ENCODE measurements around the gene ATG16L1.

Gene ATG16L1

DNA sequence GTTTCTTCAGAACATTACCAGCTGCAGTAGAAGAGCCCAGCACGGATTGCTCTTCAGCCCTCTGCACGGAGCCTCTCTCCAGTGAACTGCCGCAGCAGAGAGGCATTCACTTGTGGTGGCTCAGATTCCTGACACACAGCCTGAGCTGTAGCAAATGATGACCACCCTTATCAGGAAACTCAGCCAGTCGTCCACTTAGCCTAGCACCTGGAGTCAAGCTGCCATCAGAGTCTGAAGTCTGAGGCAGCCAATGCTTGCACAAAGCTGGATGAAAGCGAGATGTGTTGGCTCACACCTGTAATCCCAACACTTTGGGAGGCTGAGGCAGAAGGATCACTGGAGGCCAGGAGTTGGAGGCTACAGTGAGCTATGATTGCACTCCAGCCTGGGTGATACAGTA is 44.4 kb downstream of the ATG16L1 start:
- no peak for DNase-seq (ENCODE audit: low spot score)

DNA sequence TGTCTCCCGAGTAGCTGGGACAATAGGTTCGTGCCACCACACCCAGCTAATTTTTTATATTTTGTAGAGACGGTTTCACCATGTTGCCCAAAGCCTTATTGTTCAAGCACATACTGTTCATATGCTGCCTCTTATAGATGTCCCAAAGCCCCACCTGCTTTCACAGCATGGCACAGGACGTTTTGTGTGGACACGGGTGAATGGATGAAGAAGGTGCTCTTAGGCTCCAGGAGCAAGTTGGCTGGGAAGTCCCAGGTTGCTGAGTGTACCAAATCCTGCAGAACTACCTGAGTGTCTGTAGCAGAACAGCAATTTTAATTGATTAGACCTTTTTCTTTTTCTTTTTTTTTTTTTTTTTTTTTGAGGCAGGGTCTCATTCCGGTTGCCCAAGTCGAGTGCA is 45.6 kb downstream of the ATG16L1 start:
- no peak for DNase-seq (ENCODE audit: low spot score)

DNA sequence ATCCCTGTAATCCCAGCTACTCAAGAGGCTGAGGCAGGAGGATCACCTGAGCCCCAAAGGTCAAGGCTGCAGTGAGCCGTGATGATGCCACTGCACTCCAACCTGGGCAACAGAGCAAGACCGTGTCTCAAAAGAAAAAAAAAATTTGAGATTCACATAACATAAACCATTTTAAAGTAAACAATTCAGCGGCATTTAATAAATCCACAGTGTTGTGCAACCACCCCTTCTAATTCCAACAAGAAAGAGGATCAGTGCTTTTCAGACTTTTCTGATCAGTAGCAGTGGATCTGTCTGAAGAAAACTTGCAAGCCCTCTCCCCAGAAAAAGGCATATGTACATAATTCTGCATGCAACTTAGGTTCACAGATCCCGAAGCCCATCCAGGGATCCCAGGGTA is 48.9 kb downstream of the ATG16L1 start:
- DNase-seq (ENCODE audit: low spot score) = no peak

DNA sequence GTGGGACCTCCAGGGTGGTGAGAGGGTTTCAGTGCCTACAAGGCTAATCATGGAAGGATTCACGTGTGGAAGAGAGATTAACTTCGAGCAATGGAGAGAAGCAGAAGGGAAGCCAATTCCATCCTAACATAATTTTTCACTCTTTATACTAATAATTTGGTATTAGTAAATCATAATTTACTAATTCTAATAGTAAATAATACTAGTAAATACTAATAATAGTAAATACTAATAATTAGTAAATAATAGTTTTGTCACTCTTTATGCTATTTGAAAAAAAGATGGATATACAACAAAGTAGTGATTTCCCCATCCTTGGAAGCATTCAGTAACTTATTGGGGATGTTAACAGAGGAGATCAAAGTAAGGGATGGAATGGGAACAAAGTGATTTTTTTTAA is 49.8 kb downstream of the ATG16L1 start:
- DNase-seq (ENCODE audit: low spot score) = no peak

DNA sequence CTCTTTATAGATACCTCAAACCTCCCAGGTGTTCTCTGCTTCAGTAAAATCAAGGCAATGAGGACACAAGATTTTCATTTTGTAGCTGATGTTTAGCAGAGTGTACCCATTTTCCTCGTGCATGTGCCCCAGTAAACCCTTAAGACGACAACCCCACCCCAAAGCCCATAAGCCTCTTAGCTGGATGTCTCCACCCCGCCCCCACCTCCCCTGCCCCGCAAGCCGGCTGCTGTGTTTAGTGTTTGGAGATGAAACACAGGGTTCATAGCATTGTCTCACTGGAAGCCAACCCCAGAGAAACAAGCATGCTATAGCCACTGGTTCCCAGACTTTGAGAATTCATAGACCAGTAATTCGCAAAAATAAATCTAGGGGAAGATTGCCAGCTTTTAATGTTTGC is 50.3 kb downstream of the ATG16L1 start:
- DNase-seq (ENCODE audit: low spot score) = no peak

DNA sequence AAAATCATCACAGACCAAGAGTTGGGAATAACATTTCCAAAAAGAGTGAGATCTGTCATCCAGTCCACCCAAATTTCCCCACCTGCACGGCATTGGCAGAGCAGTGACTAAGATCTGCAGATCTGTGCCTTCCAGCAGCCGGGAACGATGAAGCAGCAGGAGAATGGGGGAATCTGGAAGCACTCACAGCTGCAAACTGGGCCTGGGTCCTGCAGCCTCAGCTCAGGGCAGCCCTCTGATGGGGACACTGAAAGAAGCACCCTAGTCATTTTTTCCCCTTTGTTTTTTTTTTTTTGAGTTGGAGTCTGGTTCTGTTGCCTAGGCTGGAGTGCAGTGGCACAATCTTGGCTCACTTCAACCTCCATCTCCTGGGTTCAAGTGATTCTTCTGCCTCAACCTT is 51.8 kb downstream of the ATG16L1 start:
- no peak for DNase-seq (ENCODE audit: low spot score)

DNA sequence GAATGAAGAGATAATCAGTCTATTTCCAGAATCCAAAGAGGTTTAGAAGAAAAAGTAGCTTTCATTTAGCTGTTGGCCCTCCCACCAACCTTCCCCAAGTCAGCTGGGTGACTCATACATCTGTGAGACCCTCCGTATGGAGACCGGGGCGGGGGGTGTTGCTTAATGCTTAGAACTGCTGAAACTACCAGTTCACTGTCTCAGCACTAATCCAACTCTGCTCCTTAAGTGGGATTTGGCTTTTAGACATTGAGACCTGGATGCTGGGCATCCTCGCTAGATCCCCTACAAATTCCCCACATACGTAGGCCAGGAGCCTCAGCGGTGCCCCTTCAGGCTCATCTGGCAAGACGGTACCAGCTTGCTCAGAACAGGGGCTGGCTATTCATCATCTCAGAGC is 56.1 kb downstream of the ATG16L1 start, which contains the start of gene SAG:
TSS of gene SAG (plus strand) at position 252 of the 400 bp plus-strand sequence. CDS start 1,374 bp downstream, outside the sequence.
- no peak for DNase-seq (ENCODE audit: low spot score)

DNA sequence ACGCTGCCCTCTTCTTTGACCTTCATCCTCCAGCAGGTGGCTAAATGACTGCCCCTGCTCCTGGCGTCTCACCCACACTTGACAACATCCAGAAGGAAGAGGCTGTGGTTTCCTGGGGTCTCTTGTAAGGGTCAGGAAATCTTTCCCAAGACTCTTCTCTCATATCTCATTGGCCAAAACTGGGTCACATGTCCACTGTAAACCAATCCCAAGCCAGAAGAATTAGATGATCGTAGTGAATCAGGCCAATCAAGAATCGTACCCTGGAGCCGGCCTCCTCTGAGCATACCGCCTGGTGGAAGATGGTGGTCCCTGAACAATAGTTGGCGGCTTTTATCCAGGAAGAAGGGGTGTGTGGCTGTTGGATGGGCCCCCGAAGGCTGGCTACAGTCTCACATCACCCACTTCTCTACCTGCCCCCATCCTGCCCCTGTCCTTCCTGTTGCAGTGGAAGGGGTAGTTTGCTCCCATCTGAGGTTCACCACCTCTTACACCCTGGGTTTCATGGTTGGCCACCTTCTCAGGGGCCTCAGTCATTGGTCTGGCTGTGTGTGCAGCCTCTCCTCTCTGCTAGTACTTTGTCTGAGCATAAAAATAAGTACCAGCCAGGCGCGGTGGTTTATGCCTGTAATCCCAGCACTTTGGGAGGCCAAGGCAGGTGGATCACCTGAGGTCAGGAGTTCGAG is 59.9 kb downstream of the ATG16L1 start:
- DNase-seq (ENCODE audit: low spot score) = no peak

DNA sequence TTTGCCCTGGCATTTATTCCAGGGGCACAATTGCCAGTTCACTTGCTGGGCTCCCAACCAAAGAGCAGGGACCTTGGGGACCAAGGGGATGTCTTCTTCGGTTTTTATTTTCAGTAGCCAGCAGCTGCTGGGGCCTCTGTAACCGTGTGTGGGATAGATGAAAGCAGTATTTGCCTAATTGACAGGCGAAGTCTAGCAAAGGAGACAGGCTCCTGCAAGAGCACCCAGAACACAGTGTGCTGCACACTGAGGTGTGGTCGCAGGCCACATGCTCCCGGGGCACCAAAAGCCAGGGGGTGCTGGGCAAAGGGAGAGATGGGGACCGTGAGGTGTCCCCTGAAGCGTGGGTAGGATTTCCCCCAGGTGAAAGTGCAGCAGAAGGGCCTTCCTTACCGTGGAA is 61.4 kb downstream of the ATG16L1 start:
- no peak for DNase-seq (ENCODE audit: low spot score)

DNA sequence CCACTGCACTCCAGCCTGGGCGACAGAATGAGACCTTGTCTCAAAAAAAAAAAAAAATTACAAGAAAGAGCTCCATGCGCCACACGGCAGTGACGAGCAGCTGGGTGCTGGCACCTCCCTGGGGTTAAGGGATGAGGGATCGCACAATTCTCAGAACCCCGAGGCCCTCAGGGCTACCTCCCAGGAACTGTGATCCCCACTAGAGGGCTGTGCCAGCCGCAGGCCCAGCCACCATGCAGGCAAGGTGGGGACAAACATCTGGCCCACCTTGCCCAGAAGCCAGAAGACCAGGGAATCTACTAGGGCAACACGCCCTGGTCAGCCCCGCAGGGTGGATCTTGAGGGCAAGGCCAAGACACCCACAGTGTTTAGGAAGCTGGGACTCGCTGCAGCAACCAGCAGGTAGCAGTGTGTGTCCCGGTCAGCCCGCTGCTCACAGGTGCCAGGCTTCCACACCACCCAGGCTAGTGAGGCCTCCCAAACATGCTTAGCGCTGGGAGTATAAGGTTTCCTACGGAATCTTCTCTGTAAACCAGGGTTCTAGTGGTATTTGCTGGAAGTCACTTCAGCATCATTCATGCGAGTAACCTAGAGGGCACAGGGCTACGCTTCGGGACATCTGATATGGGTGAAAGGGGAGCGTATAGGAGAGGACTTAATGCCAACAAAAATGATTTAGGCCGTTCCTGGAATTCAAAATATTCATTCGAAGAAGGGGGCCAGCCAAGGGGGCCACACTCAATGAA is 62.9 kb downstream of the ATG16L1 start:
- DNase-seq (ENCODE audit: low spot score) = no peak

DNA sequence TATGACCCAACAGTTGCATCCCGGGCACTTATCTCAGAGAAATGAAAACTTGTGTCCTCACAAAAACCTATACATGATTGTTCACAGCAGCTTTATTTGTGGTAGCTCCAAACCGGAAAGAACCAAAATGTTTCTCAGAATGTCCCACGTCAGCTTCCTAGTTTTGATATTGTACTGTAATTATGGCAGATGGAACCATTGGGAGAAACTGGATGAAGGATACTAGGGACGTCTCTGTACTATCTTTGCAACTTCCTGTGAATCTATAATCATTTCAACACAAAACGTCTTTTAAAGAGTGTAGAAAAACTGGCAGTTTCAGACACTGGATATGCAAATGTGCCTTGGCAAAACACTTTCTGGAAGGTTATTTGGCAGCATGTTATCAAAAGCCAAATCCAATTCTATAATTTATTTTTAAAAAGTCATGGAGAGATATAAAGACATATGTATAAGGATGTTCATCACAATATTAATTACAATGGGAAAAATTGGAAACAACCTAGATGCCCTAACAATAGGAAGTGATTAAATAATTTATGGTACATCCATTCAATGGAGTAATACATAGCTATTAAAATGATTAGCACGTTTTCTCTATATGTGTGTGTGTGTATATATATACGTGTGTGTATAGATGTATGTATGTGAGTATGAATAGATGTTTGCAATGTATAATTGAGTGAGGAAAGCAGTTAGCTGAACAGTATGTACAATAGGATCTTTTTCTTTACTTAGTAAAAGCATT is 65.9 kb downstream of the ATG16L1 start:
- no peak for DNase-seq (ENCODE audit: low spot score)

DNA sequence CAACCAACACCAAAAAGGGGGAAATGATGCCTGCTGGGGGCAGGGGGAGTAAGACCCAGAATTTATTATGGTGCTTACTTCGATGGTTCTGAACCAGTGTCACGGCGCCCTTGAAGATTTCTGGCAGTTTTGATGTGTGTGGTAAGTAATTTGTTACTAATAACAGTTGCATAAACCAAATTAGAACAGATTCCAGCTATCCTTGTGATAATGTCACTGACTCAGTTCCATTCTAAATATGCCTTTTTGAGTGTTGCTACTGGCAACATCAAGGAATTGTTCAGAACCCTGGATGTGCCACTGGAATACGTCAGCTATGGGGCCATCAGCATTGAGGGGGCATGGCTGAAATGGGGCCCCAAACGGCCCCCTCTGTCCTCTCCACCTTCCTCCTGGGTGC is 67.8 kb downstream of the ATG16L1 start:
- no peak for DNase-seq (ENCODE audit: low spot score)

DNA sequence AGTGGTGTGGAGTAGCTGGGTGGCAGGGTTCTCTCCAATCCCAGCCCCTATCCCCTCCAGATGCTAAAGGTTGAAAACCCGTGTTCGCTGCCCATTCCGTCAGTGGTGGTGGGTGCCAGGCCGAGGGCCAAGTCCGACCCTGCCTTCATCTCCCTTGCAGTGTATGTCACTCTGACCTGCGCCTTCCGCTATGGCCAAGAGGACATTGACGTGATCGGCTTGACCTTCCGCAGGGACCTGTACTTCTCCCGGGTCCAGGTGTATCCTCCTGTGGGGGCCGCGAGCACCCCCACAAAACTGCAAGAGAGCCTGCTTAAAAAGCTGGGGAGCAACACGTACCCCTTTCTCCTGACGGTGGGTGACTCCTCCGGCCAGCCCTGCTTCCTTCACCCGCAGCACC is 69.0 kb downstream of the ATG16L1 start:
- no peak for DNase-seq (ENCODE audit: low spot score)

DNA sequence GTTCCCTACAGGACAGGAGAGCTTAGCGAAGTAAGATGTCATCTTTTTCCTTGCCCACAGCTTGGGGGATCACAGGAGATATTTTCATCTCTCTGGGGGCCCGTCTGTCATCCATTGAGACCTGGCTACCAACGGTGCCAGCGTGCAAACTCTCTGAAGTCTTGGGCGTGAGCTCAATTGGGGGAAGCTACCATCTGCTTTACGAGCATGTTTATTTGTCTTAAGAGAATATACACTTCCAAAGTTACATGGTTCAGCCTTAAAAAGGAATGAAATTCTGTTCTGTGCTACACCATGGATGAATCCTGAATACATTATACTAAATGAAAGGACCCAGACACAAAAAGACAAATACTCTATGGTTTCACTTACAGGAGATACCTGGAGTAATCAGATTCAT is 69.7 kb downstream of the ATG16L1 start:
- no peak for DNase-seq (ENCODE audit: low spot score)

DNA sequence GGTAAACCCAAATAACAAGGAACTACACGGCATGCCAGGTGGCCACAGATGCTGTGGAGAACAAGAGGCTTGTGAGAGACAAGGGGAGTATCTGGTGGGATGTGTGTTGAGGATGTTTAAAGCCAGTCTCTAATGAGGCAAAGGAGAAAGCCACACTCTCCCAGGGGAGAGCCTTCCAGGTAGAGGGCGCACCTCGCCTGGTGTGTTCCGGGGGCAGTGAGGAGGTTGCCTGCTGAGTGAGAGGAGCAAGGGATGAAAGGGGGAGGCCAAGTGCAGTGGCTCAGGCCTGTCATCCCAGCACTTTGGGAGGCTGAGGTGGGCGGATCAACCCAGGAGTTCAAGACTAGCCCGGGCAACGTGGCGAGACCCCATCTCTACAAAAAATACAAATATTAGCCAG is 72.4 kb downstream of the ATG16L1 start:
- DNase-seq (ENCODE audit: low spot score) = no peak

DNA sequence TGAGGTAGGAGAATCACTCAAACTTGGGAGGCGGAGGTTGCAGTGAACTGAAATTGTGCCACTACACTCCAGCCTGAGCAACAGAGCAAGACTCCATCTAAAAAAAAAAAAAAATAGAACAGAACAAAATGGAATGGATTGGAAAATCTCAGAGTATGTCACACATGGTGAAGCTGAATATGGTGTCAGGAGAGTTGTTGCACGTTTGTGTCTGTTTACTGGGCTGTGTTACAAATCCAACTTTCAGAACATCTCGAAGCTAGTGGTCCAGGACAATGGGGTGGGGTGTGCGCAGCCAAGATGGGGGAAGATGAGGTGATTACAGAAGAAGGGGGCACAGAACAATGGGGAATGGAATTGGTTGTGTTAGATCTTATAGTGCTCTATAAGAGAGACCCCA is 73.8 kb downstream of the ATG16L1 start:
- DNase-seq (ENCODE audit: low spot score) = no peak

DNA sequence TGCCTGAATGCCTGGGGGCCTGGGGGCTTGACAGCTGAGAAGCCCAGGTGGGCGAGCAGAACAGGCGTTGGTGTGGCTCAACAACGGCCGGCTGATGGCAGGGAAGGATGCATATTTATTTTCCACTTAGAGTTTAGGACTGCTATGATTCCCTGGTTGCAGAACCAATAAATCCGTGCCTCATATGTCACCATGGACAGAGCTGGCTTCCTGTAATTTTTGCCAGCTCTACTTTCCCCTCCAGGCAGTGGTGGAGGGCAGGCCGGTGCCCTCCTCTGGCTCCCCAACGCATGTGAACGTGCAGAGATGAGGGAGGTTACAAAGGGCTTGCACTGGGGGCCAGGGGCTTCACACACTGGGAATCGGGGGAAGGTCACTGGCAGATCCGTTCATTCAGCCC is 74.3 kb downstream of the ATG16L1 start:
- no peak for DNase-seq (ENCODE audit: low spot score)

DNA sequence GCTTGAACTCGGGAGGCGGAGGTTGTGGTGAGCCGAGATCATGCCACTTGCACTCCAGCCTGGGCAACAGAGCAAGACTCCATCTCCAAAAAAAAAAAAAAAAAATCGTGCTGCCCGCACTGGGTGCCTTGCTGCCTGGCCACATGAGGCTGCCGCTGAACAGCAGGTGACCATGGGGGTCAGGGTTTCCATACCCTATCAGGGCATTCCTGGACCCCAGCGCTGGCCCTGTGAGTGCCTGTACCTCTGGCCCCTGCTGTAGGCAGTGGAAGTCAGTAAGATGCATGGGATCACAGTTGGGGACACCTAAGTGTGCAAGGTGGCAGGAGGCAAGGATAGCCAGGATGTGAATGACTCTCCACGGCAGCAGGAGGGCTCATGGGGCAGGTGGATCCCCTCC is 75.0 kb downstream of the ATG16L1 start:
- DNase-seq (ENCODE audit: low spot score) = no peak

DNA sequence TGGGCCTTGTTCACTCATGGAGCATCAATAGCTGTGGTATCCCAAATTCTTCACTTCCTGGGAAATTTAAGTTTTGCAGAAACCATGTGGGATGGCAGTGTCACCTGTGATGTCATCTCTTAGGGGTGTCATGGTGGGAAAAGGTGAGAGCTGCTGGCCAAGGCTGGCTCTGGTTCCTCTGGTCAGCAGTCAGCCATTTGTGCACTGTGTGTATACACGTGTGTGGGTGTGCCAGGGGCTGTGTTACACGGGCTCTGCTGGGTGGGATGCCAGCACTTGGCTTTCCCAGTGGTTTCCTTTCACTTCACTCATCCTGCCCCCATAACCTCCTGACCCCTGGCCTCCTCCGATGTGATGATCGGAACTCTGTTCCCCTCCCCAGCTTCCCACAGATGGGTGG is 77.4 kb downstream of the ATG16L1 start:
- DNase-seq (ENCODE audit: low spot score) = no peak

DNA sequence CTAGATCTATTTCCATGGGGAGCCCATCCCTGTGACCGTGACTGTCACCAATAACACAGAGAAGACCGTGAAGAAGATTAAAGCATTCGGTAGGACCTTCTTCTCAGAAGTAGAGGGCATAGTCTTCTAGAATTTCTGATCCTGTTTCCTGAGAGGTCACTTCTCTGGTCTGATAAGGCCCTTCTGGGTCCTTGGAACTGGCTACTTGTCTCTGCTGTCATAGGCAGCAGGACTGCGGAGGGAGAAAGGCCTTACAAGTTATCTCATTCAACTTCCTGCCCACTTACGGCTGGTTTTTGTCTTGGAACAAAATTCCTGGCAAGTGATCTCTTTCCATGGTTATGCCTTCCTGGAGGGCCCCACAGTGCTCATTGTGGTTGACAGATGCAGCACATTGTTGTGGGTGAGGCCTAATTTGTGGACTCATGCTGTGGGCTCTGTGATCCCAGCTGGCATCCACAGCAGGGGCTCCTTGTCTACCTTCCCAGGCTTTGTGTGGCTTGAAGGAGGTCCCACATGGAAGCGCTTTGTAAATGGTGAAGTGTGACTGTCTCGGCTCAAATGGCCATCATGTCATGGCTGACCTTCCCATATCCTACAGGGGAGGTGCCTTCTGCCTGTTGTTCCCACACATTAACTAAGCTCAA is 78.1 kb downstream of the ATG16L1 start:
- DNase-seq (ENCODE audit: low spot score) = no peak

DNA sequence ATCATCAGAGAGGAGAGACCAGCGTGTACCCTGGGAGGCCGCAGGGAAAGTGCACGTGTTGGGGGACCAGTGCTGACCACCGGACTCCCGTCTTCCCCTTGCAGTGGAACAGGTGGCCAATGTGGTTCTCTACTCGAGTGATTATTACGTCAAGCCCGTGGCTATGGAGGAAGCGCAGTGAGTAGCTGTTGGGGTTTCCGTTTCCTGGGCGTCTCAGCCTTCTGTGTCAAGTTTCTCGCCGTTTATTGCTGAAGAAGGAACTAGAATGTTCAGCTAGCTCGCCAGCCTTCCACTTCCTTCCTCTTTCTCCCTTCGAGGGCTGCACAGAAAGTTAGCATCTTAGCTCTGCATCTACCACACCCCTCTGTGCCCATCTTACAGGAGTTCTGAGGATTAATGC is 80.1 kb downstream of the ATG16L1 start:
- no peak for DNase-seq (ENCODE audit: low spot score)

DNA sequence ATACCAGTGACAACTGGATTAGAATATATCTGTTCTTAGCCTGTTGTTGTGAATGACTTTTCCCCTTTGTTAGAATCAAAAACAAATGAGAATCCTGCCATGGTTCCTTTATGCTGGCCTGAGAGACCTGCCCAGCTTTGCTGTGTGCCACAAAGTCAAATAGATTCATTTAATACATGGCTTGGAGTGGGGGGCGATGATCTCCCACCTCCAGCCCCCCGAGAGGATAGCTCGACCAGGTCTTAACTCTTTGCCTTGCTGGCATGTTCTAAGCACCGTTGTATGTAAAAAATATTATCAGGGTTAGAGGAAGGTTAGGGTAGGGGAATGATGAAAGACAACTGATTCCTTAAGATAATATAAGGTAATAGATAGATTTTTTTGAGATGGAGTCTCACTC is 80.7 kb downstream of the ATG16L1 start:
- no peak for DNase-seq (ENCODE audit: low spot score)

DNA sequence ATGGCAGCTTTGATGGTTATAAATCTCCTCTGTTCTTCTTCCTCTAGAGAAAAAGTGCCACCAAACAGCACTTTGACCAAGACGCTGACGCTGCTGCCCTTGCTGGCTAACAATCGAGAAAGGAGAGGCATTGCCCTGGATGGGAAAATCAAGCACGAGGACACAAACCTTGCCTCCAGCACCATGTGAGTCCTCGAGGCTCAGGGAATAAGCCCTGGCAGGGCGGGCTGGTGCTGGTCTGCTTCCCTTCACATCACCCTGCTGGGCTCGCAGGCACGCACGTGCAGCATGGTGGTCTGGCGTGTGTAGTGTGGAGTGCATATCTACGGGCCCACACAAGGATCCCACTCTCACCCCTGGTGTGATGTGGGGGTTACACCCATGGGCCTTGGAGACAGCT is 83.4 kb downstream of the ATG16L1 start:
- DNase-seq (ENCODE audit: low spot score) = no peak

Data from COLO829 (cell line).